Stimulated activated CD8-positive, alpha-beta memory T cell treated with anti-CD3 and anti-CD28 coated beads, Interleukin-4, amount 100 ng/mL, for 24 hours (primary cell): Measurements from ENCODE around the gene NEURL4.
"Not testable (repeated sequence)": the region's sequence is repeated elsewhere in the genome, so short reads cannot be mapped to it uniquely, and the experiment has no call there.

Experiments used
- DNase-seq: peaks from one replicate; pipeline ENCODE4 v3.0.0-alpha.2; 2020; ENCODE audit warnings: low read depth

Gene NEURL4

DNA sequence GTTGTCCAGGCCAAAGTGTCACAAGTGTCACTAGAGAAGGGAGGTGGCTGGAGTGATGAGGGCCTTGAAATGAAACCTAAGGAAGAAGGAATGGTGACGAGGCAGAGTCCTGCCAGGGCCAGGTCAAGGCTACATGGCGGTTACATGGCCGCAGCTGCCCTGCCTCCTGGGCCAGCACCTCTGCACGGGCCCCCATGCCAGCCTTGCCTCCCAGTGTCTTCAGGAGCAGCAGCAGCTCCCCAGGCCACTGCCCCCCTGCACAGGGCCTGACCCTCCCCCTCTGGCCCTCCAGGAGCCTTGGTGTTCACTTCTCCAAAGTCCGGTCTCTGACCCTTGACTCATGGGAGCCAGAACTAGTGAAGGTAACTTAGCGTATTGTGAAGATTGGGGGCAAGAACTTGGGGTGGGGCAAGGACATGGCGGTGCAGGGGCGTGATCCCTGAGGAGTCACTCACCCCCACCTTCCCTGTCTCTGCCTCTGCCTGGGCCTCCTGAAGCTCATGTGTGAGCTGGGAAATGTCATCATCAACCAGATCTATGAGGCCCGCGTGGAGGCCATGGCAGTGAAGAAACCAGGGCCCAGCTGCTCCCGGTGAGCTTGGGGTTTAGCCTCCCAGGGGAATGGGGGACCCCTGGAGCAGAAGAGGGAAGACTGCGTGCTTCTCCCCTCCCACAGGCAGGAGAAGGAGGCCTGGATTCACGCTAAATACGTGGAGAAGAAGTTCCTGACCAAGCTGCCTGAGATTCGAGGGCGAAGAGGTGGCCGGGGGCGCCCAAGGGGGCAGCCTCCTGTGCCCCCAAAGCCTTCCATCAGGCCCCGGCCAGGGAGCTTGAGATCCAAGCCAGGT, 18.7 kb upstream of the NEURL4 start:
- DNase-seq = no peak

DNA sequence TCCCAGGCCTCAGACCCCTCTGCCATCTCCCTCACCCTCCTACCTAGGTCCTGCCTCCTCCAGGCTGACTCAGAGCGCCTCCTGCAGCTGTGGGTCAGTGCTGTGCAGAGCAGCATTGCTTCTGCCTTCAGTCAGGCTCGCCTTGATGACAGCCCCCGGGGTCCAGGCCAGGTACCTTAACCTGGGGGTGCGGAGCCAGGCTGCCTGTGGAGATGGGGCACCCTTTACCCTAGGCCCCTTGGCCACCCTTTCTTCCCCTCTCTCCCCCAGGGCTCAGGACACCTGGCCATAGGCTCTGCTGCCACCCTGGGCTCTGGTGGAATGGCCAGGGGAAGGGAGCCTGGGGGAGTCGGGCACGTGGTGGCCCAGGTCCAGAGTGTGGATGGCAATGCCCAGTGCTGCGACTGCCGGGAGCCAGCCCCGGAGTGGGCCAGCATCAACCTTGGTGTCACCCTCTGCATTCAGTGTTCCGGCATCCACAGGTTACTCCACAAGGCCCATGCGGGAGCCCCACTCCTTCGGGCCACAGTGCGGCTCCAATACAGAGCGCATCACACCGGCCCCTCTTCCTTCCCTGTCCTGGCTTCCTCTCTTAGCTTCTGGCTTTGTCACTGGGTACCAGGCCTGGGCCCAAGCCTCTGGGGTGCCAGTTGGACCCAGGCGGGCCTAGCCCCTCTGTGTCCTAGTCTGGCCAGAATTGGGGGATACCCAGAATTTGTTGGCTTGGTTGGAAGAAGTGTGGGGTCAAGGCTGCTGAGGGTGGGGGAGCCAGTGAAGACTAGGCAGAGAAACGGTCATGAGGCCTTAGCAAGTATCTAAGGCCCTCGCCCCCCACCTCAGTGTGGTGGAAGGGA, 17.9 kb upstream of the NEURL4 start:
- no peak for DNase-seq

DNA sequence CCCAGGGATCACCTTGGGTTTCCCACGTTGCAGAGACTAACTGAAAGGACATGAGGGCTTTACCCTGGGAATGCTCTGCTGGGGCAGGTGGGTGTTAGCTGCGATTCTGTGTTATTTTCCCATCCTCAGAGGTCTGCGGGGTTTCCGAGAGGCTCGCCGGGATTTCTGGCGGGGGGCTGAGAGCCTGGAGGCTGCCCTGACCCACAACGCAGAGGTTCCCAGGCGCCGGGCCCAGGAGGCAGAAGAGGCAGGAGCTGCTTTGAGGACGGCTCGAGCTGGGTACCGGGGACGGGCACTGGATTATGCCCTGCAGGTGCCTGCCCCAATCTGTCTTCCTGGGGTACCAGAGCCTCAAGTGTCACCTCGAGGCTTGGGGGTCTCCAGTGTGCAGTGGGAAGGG, 14.1 kb upstream of the NEURL4 start:
- no peak for DNase-seq

DNA sequence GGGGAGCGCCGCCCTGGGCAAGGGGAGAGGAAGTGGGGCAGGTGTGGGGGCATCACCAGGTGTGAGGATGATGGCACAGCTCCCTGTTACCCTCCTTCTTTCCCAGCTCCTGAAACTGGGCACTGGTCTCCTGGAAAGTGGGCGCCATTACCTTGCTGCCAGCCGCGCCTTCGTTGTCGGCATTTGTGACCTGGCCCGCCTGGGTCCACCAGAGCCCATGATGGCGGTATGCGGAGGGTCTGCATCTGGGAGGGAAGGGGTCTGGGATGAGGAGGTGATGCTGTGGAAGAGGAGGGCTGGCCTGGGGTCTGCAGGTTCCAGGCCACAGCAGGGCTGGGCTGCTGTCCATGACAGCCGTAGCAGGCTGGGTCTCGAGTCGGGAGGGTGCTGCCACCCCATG, 12.7 kb upstream of the NEURL4 start:
- no peak for DNase-seq

DNA sequence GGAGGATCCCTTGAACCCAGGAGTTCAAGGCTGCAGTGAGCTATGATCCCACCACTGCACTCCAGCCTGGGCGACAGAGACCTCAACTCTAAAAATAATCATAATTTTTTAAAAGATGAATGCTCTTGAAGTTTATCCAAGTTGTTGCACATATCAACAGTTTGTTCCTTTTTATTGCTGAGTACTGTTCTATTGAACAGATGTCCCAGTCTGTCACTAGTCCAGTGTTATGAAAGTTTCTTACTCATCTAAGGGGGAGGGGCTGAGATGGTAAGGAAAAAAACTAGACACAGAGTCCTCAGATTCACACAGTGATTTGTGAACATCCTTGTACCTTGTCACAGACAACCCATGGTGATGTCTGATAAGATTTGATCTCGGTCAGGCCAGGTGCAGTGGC, 11.0 kb upstream of the NEURL4 start:
- no peak for DNase-seq

DNA sequence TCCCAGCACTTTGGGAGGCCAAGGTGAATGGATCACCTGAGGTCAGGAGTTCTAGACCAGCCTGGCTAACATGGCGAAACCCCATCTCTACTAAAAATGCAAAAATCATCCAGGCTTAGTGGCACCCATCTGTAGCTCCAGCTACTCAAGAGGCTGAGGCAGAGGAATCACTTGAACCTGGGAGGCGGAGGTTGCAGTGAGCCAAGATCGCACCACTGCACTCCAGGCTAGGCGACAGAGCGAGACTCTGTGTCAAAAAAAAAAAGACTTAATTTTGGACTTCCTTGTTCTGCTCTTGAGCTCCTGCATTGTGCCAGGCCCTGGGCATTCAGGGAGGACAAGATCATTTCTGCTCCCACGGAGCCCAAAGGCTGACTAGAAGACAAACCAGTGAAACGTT, 8.5 kb upstream of the NEURL4 start:
- not testable (repeated sequence) for DNase-seq

DNA sequence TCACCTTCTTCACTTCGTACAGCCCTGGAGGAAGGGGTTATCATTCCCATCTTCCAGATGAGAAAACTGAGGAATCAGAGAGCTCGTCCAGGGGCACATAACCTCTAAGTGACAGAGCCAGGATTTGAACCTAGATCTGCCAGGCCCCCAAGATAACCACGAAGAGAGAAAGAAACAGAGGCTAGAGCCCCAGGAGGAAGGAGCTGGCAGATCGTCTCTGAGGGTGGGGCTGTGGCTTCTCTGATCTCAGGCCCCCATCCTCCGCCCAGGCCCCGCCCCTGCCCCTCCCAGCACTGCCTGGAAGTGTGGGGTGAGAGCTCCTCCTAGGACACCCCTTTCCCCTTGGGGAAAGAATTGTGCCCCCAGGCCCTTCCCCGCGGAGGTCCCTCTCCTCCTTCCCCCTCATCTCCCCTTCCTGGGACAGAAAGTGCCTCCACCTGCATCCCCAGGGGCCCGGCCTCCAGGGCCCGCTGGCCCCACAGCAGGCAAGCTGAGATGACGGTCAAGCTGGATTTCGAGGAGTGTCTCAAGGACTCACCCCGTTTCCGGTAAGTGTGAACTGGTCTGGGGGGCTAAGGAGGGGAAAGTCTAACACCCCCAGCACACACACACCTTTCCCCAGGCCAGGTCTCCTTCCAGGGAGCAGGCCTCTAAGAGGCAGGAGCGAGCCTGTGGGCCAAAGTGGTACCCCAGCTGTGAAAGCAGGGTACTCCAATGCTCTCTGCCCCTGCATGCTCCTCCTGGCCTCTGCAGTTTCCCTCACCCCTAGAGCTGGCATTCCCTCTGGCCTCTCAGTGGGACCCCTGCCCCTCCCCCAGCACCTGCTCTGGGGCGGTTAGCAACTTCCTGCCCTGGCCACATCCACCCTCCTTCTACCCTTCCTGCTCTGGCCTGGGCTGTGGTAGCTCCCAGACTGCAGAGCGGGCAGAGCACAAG, 7.4 kb upstream of the NEURL4 start, which contains the start of gene ACAP1:
Gene ACAP1, plus strand, starts transcription at position 290 of the 936 bp plus-strand sequence. Its CDS starts 206 bp downstream, at position 496.
- DNase-seq = peak; percentile 85

DNA sequence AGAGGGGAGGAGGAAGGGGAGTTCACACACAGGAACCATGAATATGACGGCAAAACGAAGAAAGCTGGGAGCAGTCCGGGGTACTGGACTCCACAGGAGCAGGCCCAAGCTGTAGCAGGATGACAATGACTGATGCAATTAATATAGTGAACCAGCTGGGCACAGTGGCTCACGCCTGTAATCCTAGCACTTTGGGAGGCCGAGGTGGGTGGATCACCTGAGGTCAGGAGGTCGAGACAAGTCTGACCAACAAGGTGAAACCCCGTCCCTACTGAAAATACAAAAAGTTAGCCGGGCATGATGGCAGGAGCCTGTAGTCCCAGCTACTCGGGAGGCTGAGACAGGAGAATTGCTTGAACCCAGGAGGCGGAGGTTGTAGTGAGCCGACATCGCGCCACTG, 6.6 kb upstream of the NEURL4 start:
- not testable (repeated sequence) for DNase-seq

DNA sequence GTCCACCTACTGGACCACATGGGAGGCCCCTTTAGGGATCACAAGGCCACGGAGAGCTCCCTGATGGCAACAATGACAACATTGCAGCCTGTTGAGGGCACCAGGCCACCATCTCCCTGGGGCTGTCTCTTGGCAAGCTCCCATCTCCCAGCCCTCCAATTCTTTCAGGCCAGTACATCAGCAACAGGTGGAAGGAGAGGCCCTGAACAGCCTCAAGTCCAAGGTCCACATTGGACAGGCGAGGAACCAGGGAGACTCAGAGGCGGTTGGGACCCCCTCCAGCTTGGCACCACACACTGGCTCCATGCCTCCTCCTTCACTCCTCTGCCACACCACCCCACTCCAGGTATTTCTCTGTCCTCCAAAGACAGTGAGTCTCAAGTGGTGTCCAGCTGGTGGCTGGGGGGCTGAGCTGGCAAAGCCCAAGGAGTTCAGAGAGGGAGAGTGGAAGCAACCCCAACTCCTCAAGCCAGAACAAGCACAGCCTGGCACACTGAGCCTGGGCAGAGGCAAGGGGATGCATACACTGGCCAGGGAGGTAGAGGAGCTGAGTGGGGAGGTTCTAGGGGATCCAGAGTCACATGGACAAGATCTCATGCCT, 5.9 kb upstream of the NEURL4 start:
- DNase-seq = no peak

DNA sequence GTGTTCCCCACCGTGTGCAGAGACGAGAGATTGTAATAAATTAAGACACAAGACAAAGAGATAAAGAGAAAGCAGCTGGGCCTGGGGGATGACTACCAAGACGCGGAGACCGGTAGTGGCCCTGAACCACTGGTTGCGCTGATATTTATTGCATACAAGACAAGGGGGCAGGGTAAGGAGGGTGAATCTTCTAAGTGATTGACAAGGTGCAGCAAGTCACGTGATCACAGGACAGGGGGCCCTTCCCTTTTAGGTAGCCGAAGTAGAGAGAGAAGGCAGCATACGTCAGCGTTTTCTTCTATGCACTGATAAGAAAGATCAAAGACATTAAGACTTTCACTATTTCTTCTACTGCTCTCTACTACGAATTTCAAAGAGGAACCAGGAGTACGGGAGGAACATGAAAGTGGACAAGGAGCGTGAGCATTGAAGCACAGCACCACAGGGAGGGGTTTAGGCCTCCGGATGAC, 3.5 kb upstream of the NEURL4 start:
- not testable (repeated sequence) for DNase-seq

DNA sequence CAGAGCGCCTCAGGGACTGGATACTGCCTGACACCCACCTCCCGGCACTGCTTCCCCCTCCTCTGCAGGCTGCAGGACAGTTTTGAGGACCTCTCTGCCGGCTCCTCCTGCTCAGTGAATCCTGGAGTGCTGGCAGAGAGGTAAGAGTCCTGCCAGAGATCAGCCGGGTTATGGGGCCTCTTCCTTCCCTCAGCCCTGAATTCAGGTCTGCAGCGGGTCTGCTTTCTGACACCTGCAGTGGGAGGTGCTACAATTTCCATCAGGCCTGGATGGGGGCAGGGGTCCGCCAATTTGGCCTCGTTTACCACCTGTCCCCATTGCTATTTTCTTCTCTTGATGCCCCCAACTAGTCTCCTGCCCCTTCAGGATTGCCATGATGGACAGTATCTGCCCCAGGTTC, 3.0 kb upstream of the NEURL4 start:
- no peak for DNase-seq

DNA sequence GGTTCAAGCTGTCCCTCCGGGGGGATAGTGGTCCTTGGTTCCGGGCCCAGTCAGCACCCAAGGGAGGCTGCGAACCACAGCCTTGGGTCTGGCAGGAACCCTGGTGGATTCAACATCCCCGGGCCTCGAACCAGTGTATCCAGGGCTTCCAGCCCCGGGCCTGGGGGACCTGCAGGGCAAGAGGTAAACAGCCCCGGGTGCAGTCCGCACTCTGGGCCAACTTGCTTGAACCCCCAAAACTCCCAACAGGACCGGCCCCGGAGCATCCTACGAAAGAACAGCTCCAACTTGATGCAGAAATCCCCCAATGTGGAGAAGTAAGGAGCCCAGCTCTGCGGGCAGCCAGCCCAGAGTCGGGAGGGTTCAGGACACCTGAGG, 1.5 kb upstream of the NEURL4 start:
- no peak for DNase-seq

DNA sequence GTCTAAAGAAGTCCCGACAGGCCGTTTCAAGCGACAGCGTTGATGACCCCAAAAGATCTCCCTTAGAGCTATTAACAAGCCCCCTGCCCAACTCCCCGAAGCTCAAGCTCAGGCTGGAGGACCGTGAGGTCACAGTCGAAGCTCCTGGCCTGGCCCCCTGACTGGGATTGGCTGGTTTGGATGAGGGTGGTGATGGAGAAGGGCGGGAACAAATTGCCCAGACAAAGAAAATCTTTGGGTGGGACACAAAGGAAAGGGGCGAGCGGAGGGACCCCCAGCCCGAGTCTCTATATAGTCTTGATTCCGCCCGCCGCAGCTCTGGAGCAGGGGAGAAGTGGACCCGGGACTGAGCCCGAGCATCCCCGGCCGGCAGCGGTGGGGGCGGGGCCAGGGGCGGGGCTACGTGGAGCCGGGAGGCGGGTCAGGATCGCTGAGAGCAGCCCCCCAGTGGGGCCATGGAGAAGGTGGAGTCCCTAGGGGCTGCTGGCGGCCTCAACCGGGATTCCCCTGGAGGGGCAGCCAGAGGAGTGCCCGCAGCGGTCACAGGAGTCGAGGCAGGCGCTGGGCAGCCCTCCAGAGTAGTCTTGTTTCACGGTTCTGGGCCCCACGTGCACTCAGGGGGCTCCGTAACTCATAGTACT, 982 bp upstream of the NEURL4 start:
- peak; percentile 75 for DNase-seq

DNA sequence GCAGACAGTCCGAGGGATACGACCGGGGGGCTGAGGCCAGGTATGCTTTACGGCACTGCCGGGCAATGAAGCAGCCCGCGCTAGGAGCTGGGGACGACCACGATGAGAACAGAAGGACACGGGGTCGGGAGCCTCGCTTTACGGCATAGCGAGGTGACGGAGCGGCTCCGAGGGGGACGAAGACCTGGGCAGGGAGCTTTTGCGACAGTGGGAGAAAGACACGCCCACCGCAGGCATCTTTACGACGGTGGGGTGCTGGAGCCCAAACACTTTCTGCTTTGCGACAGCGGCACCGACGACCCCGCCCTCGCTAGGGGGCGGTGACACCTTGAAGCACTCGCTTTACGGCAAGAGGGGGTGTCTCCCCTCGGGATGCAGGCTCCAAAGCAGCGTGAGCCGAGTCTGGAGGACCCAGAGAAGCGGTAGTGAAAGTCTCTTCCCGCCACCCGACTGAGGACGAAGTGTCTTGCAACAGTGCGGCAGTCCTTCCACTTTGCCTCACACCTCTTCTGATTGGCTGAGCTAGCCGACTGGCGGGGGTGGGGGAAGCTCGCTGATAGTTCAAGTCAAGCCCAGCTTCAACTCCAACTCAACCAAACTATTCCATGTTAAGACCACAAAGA, 350 bp upstream of the NEURL4 start:
- peak; percentile 94 for DNase-seq

DNA sequence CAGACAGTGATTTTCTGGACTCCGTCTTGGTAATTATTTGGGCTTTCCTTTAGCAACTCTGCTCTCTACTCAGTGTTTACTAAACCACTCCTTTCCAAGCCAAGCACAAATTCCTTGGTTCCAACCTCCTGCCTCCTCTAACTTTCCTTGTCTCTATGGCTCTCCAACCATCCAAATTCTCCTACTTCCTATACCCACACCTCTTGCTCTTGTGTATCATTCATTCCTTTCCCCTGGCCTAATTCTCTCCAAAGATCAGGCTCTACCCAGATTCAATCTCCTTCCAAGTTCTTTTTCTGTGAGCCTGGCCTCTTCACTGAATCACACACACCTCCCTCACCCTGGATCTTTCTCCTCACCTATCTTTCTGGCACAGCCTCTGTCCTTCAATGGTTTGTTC, 1.1 kb downstream of the NEURL4 start:
- no peak for DNase-seq

DNA sequence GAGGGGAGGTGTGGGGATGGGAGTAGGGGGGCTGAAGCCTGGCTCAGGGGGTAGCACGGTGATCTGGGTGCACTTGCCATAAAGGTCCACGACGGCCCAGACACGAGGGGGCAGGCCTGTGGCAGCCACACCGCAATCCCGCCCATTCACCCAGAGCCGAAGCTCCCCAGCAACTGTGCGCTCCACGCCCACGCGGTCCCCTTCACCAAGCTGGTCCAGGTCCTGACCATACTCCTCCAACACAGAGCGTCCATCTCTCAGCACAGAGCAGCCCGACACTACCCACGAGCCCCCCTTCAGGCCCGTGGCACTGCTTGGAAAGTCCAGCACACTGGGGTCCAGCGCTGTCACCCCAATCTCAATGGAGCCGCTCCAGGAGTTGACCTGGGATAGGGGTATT, 1.6 kb downstream of the NEURL4 start:
- DNase-seq = no peak

DNA sequence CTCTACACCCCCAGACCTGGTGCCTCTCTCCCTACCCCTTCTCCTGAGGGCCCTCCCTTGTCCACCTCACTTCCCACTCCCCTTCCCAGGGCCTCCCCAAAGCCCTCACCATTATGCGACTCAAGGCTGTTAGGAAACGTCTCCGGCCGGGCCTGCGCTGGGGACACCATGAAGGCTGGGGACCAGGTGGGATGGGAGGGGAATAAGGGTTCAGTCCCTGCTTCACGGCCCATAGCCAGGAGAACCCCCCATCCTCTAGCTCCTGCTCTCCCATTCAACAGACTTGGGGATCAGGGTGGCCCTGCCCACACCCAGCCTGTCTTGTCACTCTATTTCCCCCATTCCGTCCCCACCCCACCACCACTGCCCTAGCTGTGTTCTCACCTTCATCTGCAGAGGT, 2.1 kb downstream of the NEURL4 start:
- DNase-seq = no peak

DNA sequence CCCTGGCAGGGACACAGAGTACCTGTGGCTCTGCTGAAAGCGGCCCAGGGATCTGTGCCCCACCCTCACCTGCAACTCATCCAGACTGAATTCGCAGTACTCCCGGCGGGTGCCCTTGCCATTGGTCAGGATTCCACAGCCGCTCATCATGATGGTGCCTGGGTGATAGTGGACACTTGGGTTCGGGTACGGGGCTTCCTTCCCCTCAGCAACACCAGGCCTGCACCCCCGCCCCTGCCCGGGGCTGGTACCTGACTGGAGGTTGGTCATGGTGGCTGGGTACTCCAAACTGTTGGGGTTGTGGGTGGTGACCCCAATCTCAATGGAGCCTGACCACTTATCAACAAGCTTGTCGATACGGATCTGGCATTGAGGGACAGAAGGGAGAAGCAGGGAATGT, 2.9 kb downstream of the NEURL4 start:
- DNase-seq = no peak

DNA sequence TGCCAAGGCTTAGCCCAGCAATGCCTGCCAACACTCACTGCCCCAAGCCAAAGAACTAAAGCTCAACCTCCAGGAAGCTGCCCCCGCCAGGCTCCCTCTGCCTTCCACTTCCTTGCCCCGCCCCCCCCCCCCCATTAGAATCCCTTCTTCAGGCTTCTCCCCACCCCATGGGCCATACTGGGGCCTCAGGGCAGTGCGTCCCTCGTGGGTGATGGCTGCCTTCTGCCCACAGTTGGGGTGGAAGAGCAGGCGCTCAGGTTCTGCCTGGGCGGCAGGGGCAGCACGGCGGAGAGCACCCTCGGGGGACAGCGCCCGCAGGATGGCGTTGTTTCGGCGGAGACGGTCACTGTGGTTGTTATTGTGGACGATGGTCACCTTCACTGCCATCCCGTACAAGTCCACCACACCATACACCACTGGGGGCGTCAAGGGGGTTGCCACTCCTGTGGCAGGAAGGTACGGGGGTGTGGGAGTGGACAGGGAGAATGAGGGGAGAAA, 4.1 kb downstream of the NEURL4 start:
- DNase-seq = no peak

DNA sequence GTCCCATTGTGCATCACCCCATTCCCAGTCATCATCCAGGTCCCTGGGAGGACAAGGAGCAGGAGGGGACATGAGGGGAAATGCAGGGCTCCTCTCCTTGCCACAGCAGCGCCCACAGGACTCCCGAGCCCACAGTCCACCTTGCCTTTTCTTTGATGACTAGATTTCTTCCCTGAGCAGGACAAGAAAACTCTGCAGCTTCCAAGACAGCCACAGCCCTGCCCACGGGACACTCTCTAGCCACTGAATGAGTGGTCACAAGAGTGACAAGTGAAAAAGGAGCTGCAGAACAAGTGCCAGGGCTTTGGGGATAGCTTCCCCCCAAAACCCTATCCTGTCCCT, 4.7 kb downstream of the NEURL4 start:
- DNase-seq = no peak
